Osteoblast (primary cell): ENCODE measurements around the gene CAPG. TPM values are rescaled to one million over a fixed set of nuclear protein-coding genes. Genes with fewer than 3 reads are reported as not detected.

Source experiments
- DNase-seq: peaks from one replicate; pipeline ENCODE4 v3.0.0; 2011; ENCODE audit warnings: low spot score, mixed read lengths; ENCODE audit not compliant: insufficient read length; ENCODE audit errors: missing footprints
- H2AFZ ChIP-seq: 2 replicates; pipeline ENCODE4 v1.6.0; 2011; ENCODE audit warnings: mild to moderate bottlenecking, low read length
- H3K27ac ChIP-seq: 2 replicates; pipeline ENCODE4 v1.5.1; 2011; ENCODE audit warnings: mild to moderate bottlenecking, low read depth, low read length, moderate library complexity
- H3K27me3 ChIP-seq: 2 replicates; pipeline ENCODE4 v1.6.0; 2012; ENCODE audit warnings: mild to moderate bottlenecking, control low read depth, inconsistent platforms, low read length, moderate library complexity; ENCODE audit not compliant: insufficient read depth
- H3K36me3 ChIP-seq: 2 replicates; pipeline ENCODE4 v1.5.1; 2011; ENCODE audit warnings: mild to moderate bottlenecking, low read length, control low read depth, moderate library complexity; ENCODE audit not compliant: insufficient read depth
- H3K4me1 ChIP-seq: 2 replicates; pipeline ENCODE4 v1.5.1; 2011; ENCODE audit warnings: mild to moderate bottlenecking, low read length, control low read depth, moderate library complexity; ENCODE audit not compliant: insufficient read depth
- H3K4me2 ChIP-seq: 2 replicates; pipeline ENCODE4 v1.6.0; 2011; ENCODE audit warnings: mild to moderate bottlenecking, low read length; ENCODE audit not compliant: insufficient read depth
- H3K4me3 ChIP-seq: fragments of 200-600 bp; sonication (generic); 3 replicates; pipeline ENCODE4 v1.5.1; 2012; ENCODE audit warnings: mild to moderate bottlenecking, low read length, inconsistent platforms; ENCODE audit not compliant: insufficient read depth
- H3K79me2 ChIP-seq: 2 replicates; pipeline ENCODE4 v1.6.0; 2012; ENCODE audit warnings: mild to moderate bottlenecking, low read length, control low read depth, inconsistent platforms; ENCODE audit not compliant: insufficient read depth
- H3K9me3 ChIP-seq: 2 replicates; pipeline ENCODE4 v1.5.1; 2011; ENCODE audit warnings: low read depth, low read length, control low read depth
- H4K20me1 ChIP-seq: 2 replicates; pipeline ENCODE4 v1.6.0; 2012; ENCODE audit warnings: mild to moderate bottlenecking, low read length, control low read depth; ENCODE audit not compliant: insufficient read depth
- total RNA-seq: library from RNA; depleted of rRNA; stranded (reverse); fragments of >200 nt; gene quantifications from 2 replicates; pipeline ENCODE4 v1.2.3, GENCODE V29; 2012
- TF ChIP-seq, protein P1 (sequence below): IDR thresholded peaks from 2 replicates; pipeline ENCODE4 v1.5.1; 2011; ENCODE audit warnings: mild to moderate bottlenecking, low read depth, low read length, moderate library complexity; ENCODE audit errors: extremely low read depth

The CAPG gene
- total RNA-seq, 1 donor = 140 TPM

DNA sequence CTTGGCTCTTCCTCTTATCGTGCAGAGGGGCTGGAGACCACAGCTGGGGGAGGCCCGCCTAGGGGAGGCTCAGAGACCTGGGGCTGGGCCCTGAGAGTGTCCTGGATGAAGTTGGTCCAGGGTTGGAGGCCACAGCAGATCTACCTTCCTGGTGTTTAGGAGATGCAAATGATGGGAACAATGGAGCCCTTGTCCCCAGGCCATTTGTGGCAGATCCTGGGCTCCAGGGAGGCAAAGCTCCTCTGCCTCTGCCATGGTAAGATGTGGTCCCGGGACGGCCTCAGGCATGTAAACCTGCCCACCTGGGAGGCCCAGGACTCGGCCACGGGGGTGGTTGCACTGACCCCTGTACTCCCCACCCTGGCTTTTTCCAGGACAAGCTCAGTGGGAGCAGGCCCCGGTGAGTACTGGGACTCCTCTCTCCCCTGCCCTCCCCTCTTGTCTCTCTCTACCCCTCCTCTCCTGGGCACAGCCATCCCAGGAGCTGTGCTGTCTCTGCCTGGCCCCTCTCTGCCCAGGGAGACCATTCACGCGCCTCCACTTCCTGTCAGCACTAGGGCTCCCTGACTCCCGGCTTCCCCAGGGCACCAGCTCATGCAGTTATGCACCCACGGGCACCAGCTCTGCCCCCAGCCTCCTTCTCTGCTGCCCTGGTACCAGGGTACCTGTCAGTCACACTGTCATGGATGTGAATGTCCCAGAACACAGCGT lies 19.2 kb upstream of the CAPG start:
- Histone ChIP-seq H3K4me1 (peaks cover 14% of the 10 kb centered on the region), H3K4me2 (no peak overlapping the region), H3K36me3 (no peaks in the 10 kb centered on the region), H3K4me3 (no peak overlapping the region), H3K27me3 (no peaks in the 10 kb centered on the region), H3K27ac (no peak overlapping the region), H3K79me2 (no peaks in the 10 kb centered on the region), H3K9me3 (no peaks in the 10 kb centered on the region), H2AFZ (no peak overlapping the region), H4K20me1 (no peaks in the 10 kb centered on the region)
- DNase-seq = no peak
- TF ChIP-seq, protein P1, sequence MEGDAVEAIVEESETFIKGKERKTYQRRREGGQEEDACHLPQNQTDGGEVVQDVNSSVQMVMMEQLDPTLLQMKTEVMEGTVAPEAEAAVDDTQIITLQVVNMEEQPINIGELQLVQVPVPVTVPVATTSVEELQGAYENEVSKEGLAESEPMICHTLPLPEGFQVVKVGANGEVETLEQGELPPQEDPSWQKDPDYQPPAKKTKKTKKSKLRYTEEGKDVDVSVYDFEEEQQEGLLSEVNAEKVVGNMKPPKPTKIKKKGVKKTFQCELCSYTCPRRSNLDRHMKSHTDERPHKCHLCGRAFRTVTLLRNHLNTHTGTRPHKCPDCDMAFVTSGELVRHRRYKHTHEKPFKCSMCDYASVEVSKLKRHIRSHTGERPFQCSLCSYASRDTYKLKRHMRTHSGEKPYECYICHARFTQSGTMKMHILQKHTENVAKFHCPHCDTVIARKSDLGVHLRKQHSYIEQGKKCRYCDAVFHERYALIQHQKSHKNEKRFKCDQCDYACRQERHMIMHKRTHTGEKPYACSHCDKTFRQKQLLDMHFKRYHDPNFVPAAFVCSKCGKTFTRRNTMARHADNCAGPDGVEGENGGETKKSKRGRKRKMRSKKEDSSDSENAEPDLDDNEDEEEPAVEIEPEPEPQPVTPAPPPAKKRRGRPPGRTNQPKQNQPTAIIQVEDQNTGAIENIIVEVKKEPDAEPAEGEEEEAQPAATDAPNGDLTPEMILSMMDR = no peak

DNA sequence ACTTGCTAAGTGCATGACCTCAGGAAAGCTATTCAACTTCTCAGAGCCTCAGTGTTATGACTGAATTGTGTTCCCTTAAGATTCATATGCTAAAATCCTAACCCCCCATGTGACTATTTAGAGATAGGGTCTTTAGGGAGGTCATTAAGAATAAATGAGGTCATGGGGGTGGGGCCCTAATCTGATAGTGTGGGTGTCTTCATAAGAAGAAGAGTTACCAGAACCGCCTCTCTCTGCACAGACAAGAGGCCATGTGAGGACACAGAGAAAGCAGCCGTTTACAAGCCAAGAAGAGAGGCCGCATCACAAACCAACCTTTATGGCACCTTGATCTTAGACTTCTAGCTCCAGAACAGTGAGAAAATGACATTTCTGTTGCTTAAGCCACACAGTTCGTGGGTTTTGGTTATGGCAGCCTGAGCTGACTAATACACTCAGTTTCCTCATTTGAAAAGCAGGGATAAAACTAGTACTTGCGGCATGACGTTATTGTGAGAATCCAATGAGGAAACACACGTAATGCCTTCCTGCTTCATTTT lies 18.2 kb upstream of the CAPG start:
- Histone ChIP-seq H4K20me1 (no peaks in the 10 kb centered on the region), H3K4me1 (peaks cover 8% of the 10 kb centered on the region), H3K9me3 (no peaks in the 10 kb centered on the region), H3K79me2 (no peaks in the 10 kb centered on the region), H3K27ac (no peak overlapping the region), H2AFZ (peak overlapping the region; percentile 14), H3K4me2 (no peak overlapping the region), H3K36me3 (no peaks in the 10 kb centered on the region), H3K4me3 (no peak overlapping the region), H3K27me3 (no peaks in the 10 kb centered on the region)
- TF ChIP-seq, protein P1 = no peak
- DNase-seq = no peak

DNA sequence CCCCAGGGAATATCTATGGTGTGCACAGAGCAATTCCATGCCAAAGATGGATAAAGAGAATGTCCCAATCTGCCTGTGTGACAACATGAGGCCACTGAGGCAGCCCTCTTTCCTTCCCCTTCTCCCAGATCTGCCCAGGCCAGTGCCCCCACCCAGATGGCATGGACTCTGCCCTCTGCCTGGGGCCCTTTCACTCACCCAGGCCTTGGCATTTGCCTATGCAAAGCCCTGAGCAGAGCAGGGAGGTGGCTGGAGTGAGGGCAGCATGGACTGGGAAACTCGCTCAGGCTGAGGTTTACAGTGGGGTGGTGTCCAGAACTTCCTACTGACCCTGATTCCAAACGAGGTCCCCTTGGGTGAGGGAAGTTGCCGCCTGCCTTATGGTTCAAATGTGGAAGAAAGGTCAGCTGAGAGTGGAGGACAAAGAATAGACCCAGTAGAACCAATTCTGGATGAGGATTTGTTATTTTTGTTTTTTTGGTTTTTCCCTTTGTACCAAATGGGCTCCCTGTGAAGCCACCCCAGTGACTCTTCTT lies 17.2 kb upstream of the CAPG start:
- no peaks in the 10 kb centered on the region for H3K36me3 ChIP-seq
- no peak overlapping the region for H3K4me2 ChIP-seq
- H3K27me3 ChIP-seq = no peaks in the 10 kb centered on the region
- no peaks in the 10 kb centered on the region for H4K20me1 ChIP-seq
- no peak overlapping the region for H3K27ac ChIP-seq
- DNase-seq = no peak
- H3K4me3 ChIP-seq = no peak overlapping the region
- no peaks in the 10 kb centered on the region for H3K4me1 ChIP-seq
- TF ChIP-seq, protein P1 = no peak
- H2AFZ ChIP-seq = no peak overlapping the region
- no peaks in the 10 kb centered on the region for H3K9me3 ChIP-seq
- no peaks in the 10 kb centered on the region for H3K79me2 ChIP-seq

DNA sequence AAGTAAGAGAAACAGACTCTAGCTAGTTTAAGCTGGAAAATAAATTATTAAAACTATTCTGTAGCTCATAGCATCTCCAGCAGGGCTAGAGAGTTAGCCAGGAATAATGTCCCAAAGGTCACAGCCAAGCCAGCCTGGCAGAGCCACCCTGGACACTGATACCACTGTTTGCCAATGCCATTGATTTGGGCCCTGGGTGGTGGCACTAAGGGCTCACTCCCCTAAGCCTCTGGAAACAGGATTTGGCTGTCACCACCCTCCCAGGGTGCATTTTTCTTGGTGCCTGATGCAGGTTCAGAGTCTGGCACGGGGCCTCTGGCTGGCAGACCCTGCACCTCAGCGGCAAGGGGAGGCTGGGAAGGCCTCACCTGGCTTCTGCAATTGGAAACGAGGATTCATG lies 15.4 kb upstream of the CAPG start:
- DNase-seq = no peak
- Histone ChIP-seq H2AFZ (no peak overlapping the region), H3K4me2 (no peak overlapping the region), H3K27ac (no peak overlapping the region), H4K20me1 (no peaks in the 10 kb centered on the region), H3K36me3 (no peaks in the 10 kb centered on the region), H3K79me2 (no peaks in the 10 kb centered on the region), H3K4me1 (peaks cover 12% of the 10 kb centered on the region), H3K4me3 (no peak overlapping the region), H3K9me3 (no peaks in the 10 kb centered on the region), H3K27me3 (no peaks in the 10 kb centered on the region)
- TF ChIP-seq, protein P1 = no peak
